ENCODE measurements around the gene ABCA9.

Gene ABCA9

GRCh38 chr17:69067274-69068047 lies 6.7 kb upstream of the ABCA9 start:
- no peak for DNase-seq

GRCh38 chr17:69066482-69066881 lies 5.8 kb upstream of the ABCA9 start:
- DNase-seq = no peak

GRCh38 chr17:69065113-69065512 lies 4.4 kb upstream of the ABCA9 start:
- DNase-seq = no peak

- DNase-seq = no peak
Measured at GRCh38 chr17:69064476-69064875, 3.7 kb upstream of the ABCA9 start.

- no peak for DNase-seq
Measured at GRCh38 chr17:69064001-69064400, 3.3 kb upstream of the ABCA9 start.

GRCh38 chr17:69062860-69063581 lies 2.3 kb upstream of the ABCA9 start:
- no peak for DNase-seq

GRCh38 chr17:69061721-69062556 lies 1.2 kb upstream of the ABCA9 start:
- no peak for DNase-seq

- no peak for DNase-seq
Measured at GRCh38 chr17:69059458-69060175, 1.1 kb downstream of the ABCA9 start.

- DNase-seq = no peak
Measured at GRCh38 chr17:69058165-69058564, 2.6 kb downstream of the ABCA9 start.

- no peak for DNase-seq
Measured at GRCh38 chr17:69057280-69057679, 3.4 kb downstream of the ABCA9 start.

- no peak for DNase-seq
Measured at GRCh38 chr17:69056179-69056823, 4.4 kb downstream of the ABCA9 start.

- no peak for DNase-seq
Measured at GRCh38 chr17:69055334-69055733, 5.4 kb downstream of the ABCA9 start.

- no peak for DNase-seq
Measured at GRCh38 chr17:69050999-69051775, 9.5 kb downstream of the ABCA9 start.

GRCh38 chr17:69048634-69049033 lies 12.1 kb downstream of the ABCA9 start:
- no peak for DNase-seq

- DNase-seq = no peak
Measured at GRCh38 chr17:69047368-69048263, 13.1 kb downstream of the ABCA9 start.

GRCh38 chr17:69046121-69046807 lies 14.5 kb downstream of the ABCA9 start:
- DNase-seq = no peak

GRCh38 chr17:69045646-69046045 lies 15.1 kb downstream of the ABCA9 start:
- no peak for DNase-seq

- no peak for DNase-seq
Measured at GRCh38 chr17:69044371-69044770, 16.4 kb downstream of the ABCA9 start.

GRCh38 chr17:69043098-69043734 lies 17.5 kb downstream of the ABCA9 start:
- DNase-seq = no peak
